Measurements from ENCODE around the gene GATAD2B. TPM values are rescaled to one million over a fixed set of nuclear protein-coding genes. Genes with fewer than 3 reads are reported as not detected.
"Not testable (repeated sequence)": the region's sequence is repeated elsewhere in the genome, so short reads cannot be mapped to it uniquely, and the experiment has no call there.

The GATAD2B gene
- total RNA-seq, 1 donor from 2014 or later: 12.2 TPM

DNA sequence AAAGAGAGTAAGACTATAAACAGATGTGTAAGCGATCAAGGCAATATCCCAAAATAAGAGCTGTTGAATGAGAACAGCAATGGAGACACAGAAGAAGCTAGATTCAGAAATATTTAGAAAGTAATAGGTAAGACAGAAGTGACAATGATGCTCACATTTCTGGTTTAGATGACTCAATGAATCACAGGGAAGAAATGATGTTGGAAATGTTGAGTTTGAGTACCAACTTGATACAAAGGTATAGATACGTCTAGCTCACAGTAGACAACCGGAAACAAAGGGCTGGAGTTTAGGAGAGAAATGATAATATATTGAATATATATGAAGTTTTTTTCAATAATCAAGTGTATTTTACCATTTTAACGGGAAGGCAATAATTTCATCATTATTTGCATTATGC, 6.5 kb downstream of the GATAD2B start:
- TF ChIP-seq, protein P1, sequence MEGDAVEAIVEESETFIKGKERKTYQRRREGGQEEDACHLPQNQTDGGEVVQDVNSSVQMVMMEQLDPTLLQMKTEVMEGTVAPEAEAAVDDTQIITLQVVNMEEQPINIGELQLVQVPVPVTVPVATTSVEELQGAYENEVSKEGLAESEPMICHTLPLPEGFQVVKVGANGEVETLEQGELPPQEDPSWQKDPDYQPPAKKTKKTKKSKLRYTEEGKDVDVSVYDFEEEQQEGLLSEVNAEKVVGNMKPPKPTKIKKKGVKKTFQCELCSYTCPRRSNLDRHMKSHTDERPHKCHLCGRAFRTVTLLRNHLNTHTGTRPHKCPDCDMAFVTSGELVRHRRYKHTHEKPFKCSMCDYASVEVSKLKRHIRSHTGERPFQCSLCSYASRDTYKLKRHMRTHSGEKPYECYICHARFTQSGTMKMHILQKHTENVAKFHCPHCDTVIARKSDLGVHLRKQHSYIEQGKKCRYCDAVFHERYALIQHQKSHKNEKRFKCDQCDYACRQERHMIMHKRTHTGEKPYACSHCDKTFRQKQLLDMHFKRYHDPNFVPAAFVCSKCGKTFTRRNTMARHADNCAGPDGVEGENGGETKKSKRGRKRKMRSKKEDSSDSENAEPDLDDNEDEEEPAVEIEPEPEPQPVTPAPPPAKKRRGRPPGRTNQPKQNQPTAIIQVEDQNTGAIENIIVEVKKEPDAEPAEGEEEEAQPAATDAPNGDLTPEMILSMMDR (IDR thresholded peaks at IDR 0.05; ENCODE audit: insufficient read depth, low read length, poor library complexity, severe bottlenecking): no peak
- DNase-seq (ENCODE audit: low read depth): no peak
- H3K27me3 ChIP-seq (ENCODE audit: control insufficient read depth, insufficient read depth, low read length): no peaks in the 10 kb centered on the region
- no peaks in the 10 kb centered on the region for H3K36me3 ChIP-seq (ENCODE audit: control insufficient read depth, insufficient read depth, low read length)
- H3K4me3 ChIP-seq (ENCODE audit: low read depth, low read length): no peak overlapping the region

DNA sequence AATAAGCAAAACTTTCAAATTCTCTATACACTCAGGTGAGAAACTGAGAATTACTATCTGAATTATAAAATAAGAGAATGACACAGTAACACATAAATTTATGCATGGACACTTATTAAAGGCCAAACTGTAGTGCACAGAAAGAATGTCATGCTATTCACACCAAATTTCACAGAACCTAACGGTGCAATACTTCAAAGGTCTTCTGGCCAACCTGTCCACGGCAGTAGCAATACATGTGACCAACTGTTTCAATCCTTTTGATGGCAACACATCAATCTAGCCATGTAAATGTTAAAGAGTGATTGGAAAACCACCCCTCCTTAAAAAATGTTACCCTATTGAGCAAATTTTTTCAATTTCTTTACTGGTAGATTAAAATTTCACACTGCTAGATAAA, 10.4 kb downstream of the GATAD2B start:
- Histone ChIP-seq H3K36me3 (ENCODE audit: control insufficient read depth, insufficient read depth, low read length) (no peaks in the 10 kb centered on the region), H3K27me3 (ENCODE audit: control insufficient read depth, insufficient read depth, low read length) (no peaks in the 10 kb centered on the region), H3K4me3 (ENCODE audit: low read depth, low read length) (no peak overlapping the region)
- TF ChIP-seq, protein P1 (IDR thresholded peaks at IDR 0.05; ENCODE audit: insufficient read depth, low read length, poor library complexity, severe bottlenecking): no peak
- DNase-seq (ENCODE audit: low read depth): no peak

DNA sequence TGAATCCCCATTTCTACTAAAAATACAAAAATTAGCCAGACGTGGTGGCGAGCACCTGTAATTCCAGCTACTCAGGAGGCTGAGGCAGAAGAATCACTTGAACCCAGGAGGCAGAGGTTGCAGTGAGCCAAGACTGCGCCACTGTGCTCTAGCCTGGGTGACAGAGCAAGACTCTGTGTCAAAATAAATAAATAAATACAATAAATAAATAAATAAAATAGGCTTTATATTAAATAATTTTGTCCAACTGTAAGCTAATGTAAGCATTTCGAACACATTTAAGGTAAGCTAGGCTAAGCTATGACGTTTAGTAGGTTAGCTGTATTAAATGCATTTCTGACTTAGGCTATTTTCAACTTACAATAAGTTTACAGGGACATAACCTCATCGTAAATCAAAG, 12.2 kb downstream of the GATAD2B start:
- H3K27me3 ChIP-seq (ENCODE audit: control insufficient read depth, insufficient read depth, low read length); H3K36me3 ChIP-seq (ENCODE audit: control insufficient read depth, insufficient read depth, low read length): not testable (repeated sequence)

DNA sequence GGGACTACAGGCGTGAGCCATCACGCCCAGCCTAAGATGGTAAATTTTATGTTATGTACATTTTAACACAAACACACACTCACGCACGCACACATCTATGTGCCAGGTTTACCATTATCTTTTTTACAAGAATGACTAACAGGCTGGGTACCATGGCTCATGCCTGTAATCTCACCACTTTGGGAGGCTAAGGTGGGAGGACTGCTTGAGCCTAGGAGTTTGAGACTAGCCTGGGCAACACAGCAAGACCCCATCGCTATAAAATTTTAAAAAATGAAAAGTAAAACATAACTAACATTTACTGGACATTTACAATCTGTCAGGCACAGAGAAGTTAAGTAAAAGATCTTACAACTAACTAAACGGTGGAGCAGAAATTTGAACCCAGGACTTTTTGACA, 14.7 kb downstream of the GATAD2B start:
- TF ChIP-seq, protein P1 (IDR thresholded peaks at IDR 0.05; ENCODE audit: insufficient read depth, low read length, poor library complexity, severe bottlenecking): no peak
- no peak for DNase-seq (ENCODE audit: low read depth)
- Histone ChIP-seq H3K4me3 (ENCODE audit: low read depth, low read length) (no peak overlapping the region), H3K36me3 (ENCODE audit: control insufficient read depth, insufficient read depth, low read length) (no peaks in the 10 kb centered on the region), H3K27me3 (ENCODE audit: control insufficient read depth, insufficient read depth, low read length) (no peaks in the 10 kb centered on the region)

More for the DNA sequence above, 12.2 kb downstream of the GATAD2B start:
- not testable (repeated sequence) for H3K4me3 ChIP-seq (ENCODE audit: low read depth, low read length); DNase-seq (ENCODE audit: low read depth)

DNA sequence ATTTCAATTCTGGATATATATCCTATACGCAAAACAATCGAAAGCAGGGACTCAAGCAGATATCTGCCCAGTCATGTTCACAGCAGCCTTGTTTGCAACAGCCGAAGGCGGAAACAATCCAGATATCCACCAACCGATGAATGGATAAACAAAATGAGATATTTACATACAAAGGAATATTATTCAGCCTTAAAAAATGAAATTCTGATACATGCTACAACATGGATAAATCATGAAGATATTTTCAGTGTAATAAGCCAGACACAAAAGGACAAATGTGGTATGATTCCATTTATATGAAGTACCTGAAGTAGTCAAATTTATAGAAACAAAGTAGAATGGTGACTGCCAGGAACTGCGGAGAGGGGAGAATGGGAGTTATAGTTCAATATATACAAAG, 15.6 kb downstream of the GATAD2B start:
- Histone ChIP-seq H3K27me3 (ENCODE audit: control insufficient read depth, insufficient read depth, low read length) (no peaks in the 10 kb centered on the region), H3K4me3 (ENCODE audit: low read depth, low read length) (no peak overlapping the region), H3K36me3 (ENCODE audit: control insufficient read depth, insufficient read depth, low read length) (no peaks in the 10 kb centered on the region)
- TF ChIP-seq, protein P1 (IDR thresholded peaks at IDR 0.05; ENCODE audit: insufficient read depth, low read length, poor library complexity, severe bottlenecking): no peak
- no peak for DNase-seq (ENCODE audit: low read depth)

DNA sequence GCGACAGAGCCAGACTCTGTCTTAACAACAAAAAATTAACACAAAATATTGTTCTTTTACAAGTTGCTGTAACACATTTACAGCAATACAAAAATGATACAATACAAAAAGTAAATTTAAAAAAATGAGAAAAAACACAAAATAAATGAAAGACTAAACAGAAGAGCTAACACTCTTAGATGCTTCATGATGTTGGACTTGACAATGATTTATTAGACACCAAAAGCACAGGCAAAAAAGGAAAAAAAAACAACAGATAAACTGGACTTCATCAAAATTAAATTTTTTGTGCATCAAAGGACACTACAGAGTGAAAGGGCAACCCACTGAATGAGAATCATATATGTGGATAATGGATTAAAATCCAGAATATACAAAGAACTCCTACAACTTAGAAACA, 16.4 kb downstream of the GATAD2B start:
- no peak overlapping the region for H3K4me3 ChIP-seq (ENCODE audit: low read depth, low read length)
- no peak for DNase-seq (ENCODE audit: low read depth)
- TF ChIP-seq, protein P1 (IDR thresholded peaks at IDR 0.05; ENCODE audit: insufficient read depth, low read length, poor library complexity, severe bottlenecking): no peak
- no peaks in the 10 kb centered on the region for H3K27me3 ChIP-seq (ENCODE audit: control insufficient read depth, insufficient read depth, low read length)
- H3K36me3 ChIP-seq (ENCODE audit: control insufficient read depth, insufficient read depth, low read length): no peaks in the 10 kb centered on the region

DNA sequence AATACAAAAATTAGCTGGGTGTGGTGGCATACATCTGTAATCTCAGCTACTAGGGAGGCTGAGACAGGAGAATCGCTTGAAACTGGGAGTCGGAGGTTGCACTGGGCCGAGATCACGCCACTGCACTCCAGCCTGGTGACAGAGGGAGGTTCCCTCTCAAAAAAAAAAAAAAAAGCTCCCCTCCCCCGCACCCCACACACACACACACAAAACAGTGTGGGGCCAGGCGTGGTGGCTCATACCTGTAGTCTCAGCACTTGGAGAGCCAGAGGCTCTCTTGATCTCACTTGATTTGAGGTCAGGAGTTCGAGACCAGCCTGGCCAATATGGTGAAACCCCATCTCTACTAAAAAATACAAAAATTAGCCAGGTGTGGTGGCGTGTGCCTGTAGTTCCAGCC, 16.9 kb downstream of the GATAD2B start:
- not testable (repeated sequence) for DNase-seq (ENCODE audit: low read depth); H3K27me3 ChIP-seq (ENCODE audit: control insufficient read depth, insufficient read depth, low read length); H3K4me3 ChIP-seq (ENCODE audit: low read depth, low read length); H3K36me3 ChIP-seq (ENCODE audit: control insufficient read depth, insufficient read depth, low read length)

Data from kidney epithelial cell (primary cell).